SU-DHL-6 (cell line): Measurements from ENCODE around the gene KDM3B.

Experiments used
- CTCF ChIP-seq: fragments of 200-600 bp; sonication (generic); IDR thresholded peaks from one replicate; pipeline ENCODE4 v1.5.1; 2017; ENCODE audit warnings: antibody characterized with exemption, mild to moderate bottlenecking, low read length, moderate library complexity; ENCODE audit not compliant: insufficient read depth, poor library complexity, severe bottlenecking
- EZH2phosphoT487 ChIP-seq: fragments of 200-600 bp; sonication (generic), shearing (Covaris generic); conservative IDR thresholded peaks from 2 replicates; pipeline ENCODE4 v1.6.1; 2018; ENCODE audit warnings: mild to moderate bottlenecking, antibody characterized with exemption, low read length, moderate library complexity, mixed read lengths

- no peak for TF ChIP-seq CTCF
- no peak for TF ChIP-seq EZH2phosphoT487
These were observed 105.2 kb downstream of the KDM3B start for GRCh38 chr5:138457531-138458275.
